HepG2 (cell line): Measurements from ENCODE around the gene CARD8. TPM values are rescaled to one million over a fixed set of nuclear protein-coding genes. Genes with fewer than 3 reads are reported as not detected.

Experiments
- CBX1 ChIP-seq: IDR thresholded peaks from one replicate; pipeline ENCODE4 v1.6.1; 2016; ENCODE audit warnings: antibody characterized with exemption, low read depth
- CREB3 ChIP-seq: sonication (generic); formaldehyde crosslinking; IDR thresholded peaks from 2 replicates; pipeline ENCODE4 v1.5.0; 2020; ENCODE audit warnings: missing genetic modification reagents
- ETV6 ChIP-seq: sonication (generic); formaldehyde crosslinking; conservative IDR thresholded peaks from 2 replicates; pipeline ENCODE4 v1.4.0; 2020; ENCODE audit warnings: missing genetic modification reagents
- HBP1 ChIP-seq: IDR thresholded peaks from 2 replicates; pipeline ENCODE4 v1.6.1; 2016; ENCODE audit warnings: low read depth, control low read depth
- HMG20A ChIP-seq: IDR thresholded peaks from 2 replicates; pipeline ENCODE4 v1.6.1; 2016; ENCODE audit warnings: borderline replicate concordance
- LBX2 ChIP-seq: sonication (generic); formaldehyde crosslinking; IDR thresholded peaks from 2 replicates; pipeline ENCODE4 v1.5.0; 2020; ENCODE audit warnings: missing genetic modification reagents, mild to moderate bottlenecking, borderline replicate concordance
- MAX ChIP-seq: IDR thresholded peaks from 2 replicates; pipeline ENCODE4 v1.6.1; 2012; ENCODE audit warnings: inconsistent platforms
- MED13 ChIP-seq: sonication (generic); formaldehyde crosslinking; IDR thresholded peaks from 2 replicates; pipeline ENCODE4 v1.5.0; 2020; ENCODE audit warnings: missing genetic modification reagents
- MLXIP ChIP-seq: sonication (generic); formaldehyde crosslinking; IDR thresholded peaks from 2 replicates; pipeline ENCODE4 v1.9.0; 2021; ENCODE audit warnings: missing genetic modification reagents, borderline replicate concordance
- MTA3 ChIP-seq: sonication (generic); formaldehyde crosslinking; IDR thresholded peaks from 2 replicates; pipeline ENCODE4 v1.4.0; 2020; ENCODE audit warnings: missing genetic modification reagents
- MYNN ChIP-seq: sonication (generic); formaldehyde crosslinking; IDR thresholded peaks from 2 replicates; pipeline ENCODE4 v1.4.0; 2020; ENCODE audit warnings: mild to moderate bottlenecking, low read depth, missing genetic modification reagents
- NFATC3 ChIP-seq: sonication (generic); formaldehyde crosslinking; IDR thresholded peaks from 2 replicates; pipeline ENCODE4 v1.5.1; 2020; ENCODE audit warnings: mild to moderate bottlenecking, missing genetic modification reagents
- NR2F6 ChIP-seq, 2 experiments: IDR thresholded peaks; 2 replicates each; pipeline ENCODE4 v1.6.1; 2016; ENCODE audit warnings: antibody characterized with exemption in 1 of 2, mild to moderate bottlenecking in 1 of 2
- REXO4 ChIP-seq: sonication (generic); formaldehyde crosslinking; IDR thresholded peaks from 2 replicates; pipeline ENCODE4 v1.8.0; 2022; ENCODE audit warnings: missing genetic modification reagents, mild to moderate bottlenecking, borderline replicate concordance
- ZBTB21 ChIP-seq: sonication (generic); formaldehyde crosslinking; IDR thresholded peaks from 2 replicates; pipeline ENCODE4 v1.4.0; 2020; ENCODE audit warnings: missing genetic modification reagents
- ZFP41 ChIP-seq: sonication (generic); formaldehyde crosslinking; IDR thresholded peaks from 2 replicates; pipeline ENCODE4 v1.4.0; 2020; ENCODE audit warnings: mild to moderate bottlenecking, missing genetic modification reagents, borderline replicate concordance
- ZMYM3 ChIP-seq: sonication (generic); formaldehyde crosslinking; IDR thresholded peaks from 2 replicates; pipeline ENCODE4 v1.5.1; 2020; ENCODE audit warnings: mild to moderate bottlenecking, missing genetic modification reagents
- ZNF367 ChIP-seq: sonication (generic); formaldehyde crosslinking; IDR thresholded peaks from 2 replicates; pipeline ENCODE4 v1.4.0; 2020; ENCODE audit warnings: missing genetic modification reagents, borderline replicate concordance
- ZNF710 ChIP-seq: sonication (generic); formaldehyde crosslinking; IDR thresholded peaks from 2 replicates; pipeline ENCODE4 v1.5.0; 2020; ENCODE audit warnings: mild to moderate bottlenecking, missing genetic modification reagents, borderline replicate concordance
- ZNF768 ChIP-seq: sonication (generic); formaldehyde crosslinking; IDR thresholded peaks from 2 replicates; pipeline ENCODE4 v1.4.0; 2020; ENCODE audit warnings: missing genetic modification reagents
- ZNF879 ChIP-seq: sonication (generic); formaldehyde crosslinking; IDR thresholded peaks from 2 replicates; pipeline ENCODE4 v1.8.1; 2023; ENCODE audit warnings: missing genetic modification reagents
- polyA plus RNA-seq, 8 experiments: library from polyadenylated mRNA; depleted of rRNA in 3 of 8; stranded (reverse) in 7 of 8; unstranded in 1 of 8; fragments of >200 nt; fragmentation: Illumina TruSeq in 4 of 8; extraction: Trizol in 4 of 8; gene quantifications; 2 replicates each; pipeline versions ENCODE4 v1.2.1 to v1.2.3, GENCODE V29; 2011 to 2016; ENCODE audit warnings: low read depth in 4 of 8, missing spikeins in 1 of 8, mixed read lengths in 1 of 8; ENCODE audit not compliant: insufficient read depth in 1 of 8
- total RNA-seq, 5 experiments: library from RNA; depleted of rRNA; stranded (reverse); fragments of >200 nt; fragmentation: Illumina TruSeq; extraction: Trizol; gene quantifications; 2 replicates each; pipeline ENCODE4 v1.2.3, GENCODE V29; 2016; ENCODE audit warnings: low read depth in 1 of 5

CARD8 gene
- total and polyA plus RNA-seq, 2 of the 13 experiments (the other 11 are each of a cell fraction or from before 2014, with no cell fraction given): 15.0 to 19.2 TPM

- TF ChIP-seq MLXIP (CRISPR knock-in tag) (no peak), MED13 (CRISPR knock-in tag) (no peak), REXO4 (CRISPR knock-in tag) (no peak), ETV6 (CRISPR knock-in tag) (no peak), ZNF879 (CRISPR knock-in tag) (no peak), MAX (peak; percentile 47), MYNN (CRISPR knock-in tag) (no peak), ZNF367 (CRISPR knock-in tag) (no peak), HMG20A (CRISPR knock-in tag) (no peak), MTA3 (no peak), ZNF710 (no peak), ZMYM3 (CRISPR knock-in tag) (peak; percentile 95), HBP1 (CRISPR knock-in tag) (no peak), ZFP41 (CRISPR knock-in tag) (no peak), CREB3 (CRISPR knock-in tag) (0 out of 2 replicates have a peak, but pooled peaks have one; percentile 32), ZNF768 (CRISPR knock-in tag) (peak; percentile 99), LBX2 (no peak), NFATC3 (0 out of 2 replicates have a peak, but pooled peaks have one; percentile 16), CBX1 (no peak), ZBTB21 (CRISPR knock-in tag) (no peak), NR2F6 (IDR thresholded peaks at IDR 0.05) (no peak), NR2F6 (CRISPR knock-in tag; IDR thresholded peaks at IDR 0.05) (no peak)
Observed at GRCh38 chr19:48290771-48291488, 35.2 kb upstream of the CARD8 start (continued).
